NCI-H1417 treated with DMSO at 0.1 percent for 48 hours (cell line): ENCODE results near the gene MAGEB3.
"Not testable (repeated sequence)": the region's sequence is repeated elsewhere in the genome, so short reads cannot be mapped to it uniquely, and the experiment has no call there.

Experiments used
- DNase-seq: peaks from one replicate; lab custom pipeline; 2025; lab: John Stamatoyannopoulos, UW

MAGEB3 gene

DNA sequence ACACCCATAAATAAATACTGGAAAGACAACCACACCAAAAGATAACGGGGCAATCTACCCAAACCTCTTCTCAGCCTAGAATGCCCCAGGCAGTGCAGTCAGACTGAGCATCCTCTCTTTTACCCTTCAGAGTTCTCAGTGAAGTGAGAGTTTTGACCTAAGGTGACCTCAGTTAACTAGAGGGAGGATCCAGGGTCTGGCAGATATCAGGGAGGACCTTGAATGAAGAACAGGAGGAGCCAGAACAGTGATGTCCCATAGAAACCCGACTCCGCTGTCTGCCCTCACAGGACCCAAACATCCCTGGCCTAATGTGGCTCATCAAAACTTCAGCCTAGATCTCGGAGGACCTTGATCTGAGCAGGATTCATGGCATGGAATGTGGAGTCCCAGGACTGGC lies at the start of gene MAGEB3:
Gene MAGEB3 (plus strand): TSS at position 263 of the 400 bp plus-strand sequence. CDS start 5,268 bp downstream, outside the sequence.
- no peak for DNase-seq

GRCh38 chrX:30181353-30181752 lies 49.1 kb upstream of the MAGEB3 start:
- DNase-seq, result no peak

- no peak for DNase-seq
These were observed 46.9 kb upstream of the MAGEB3 start for GRCh38 chrX:30183554-30183953.

GRCh38 chrX:30190426-30190825 lies 40.0 kb upstream of the MAGEB3 start:
- no peak for DNase-seq

DNA sequence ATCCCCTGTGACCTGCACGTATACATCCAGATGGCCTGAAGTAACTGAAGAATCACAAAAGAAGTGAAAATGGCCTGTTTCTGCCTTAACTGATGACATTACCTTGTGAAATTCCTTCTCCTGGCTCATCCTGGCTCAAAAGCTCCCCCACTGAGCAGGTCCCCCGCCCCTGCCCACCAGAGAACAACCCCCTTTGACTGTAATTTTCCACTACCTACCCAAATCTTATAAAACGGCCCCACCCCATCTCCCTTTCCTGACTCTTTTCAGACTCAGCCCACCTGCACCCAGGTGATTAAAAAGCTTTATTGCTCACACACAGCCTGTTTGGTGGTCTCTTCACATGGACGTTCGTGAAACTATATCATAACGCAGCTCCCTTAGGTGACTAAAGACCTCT lies 36.5 kb upstream of the MAGEB3 start:
- DNase-seq, result not testable (repeated sequence)

GRCh38 chrX:30196322-30196721 lies 34.1 kb upstream of the MAGEB3 start:
- DNase-seq, result no peak

DNA sequence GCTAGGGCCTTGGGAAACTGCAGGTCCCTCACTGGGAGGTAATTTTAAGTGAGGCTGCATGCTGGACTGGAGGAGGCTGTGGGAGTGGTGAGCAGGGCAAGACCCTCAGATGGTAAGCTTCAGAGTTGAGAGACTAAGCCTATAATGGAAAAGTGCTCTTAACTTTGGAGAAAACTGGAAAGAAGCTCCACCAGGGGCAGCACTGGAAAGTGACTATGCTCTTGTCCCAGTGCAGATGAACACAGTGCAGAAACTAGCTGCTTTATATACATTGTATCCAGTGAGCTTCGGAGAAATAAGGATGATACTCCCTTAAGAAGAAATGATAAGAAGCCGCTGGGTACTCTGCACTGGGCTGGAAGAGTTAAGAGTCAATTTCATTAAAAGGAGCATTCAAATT lies 18.3 kb upstream of the MAGEB3 start:
- no peak for DNase-seq

- no peak for DNase-seq
These were observed 15.1 kb upstream of the MAGEB3 start, which contains the start of gene MAGEB2 for GRCh38 chrX:30215357-30215843. TSS of gene MAGEB2 (plus strand) at chrX:30215563. CDS start at chrX:30218581, 3,018 bp downstream.

DNA sequence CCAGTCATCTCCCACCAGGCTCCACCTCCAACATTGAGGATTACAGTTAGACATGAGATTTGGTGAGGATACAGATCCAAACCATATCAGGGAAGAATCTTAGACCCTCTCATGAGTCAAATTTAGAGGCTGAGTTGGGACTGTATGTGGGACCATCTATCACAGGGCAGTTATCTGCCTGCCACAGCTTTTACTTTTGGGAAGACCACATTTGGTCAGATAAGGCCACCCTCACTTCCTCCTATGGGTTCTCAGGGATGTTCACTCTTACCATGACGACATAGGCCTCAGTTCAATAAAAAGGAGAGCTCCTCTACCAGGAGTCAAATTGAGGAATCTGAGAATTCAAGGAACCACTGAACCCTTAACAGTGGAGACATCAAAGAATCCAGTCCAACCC lies 13.0 kb upstream of the MAGEB3 start:
- no peak for DNase-seq

GRCh38 chrX:30219372-30219771 lies 11.1 kb upstream of the MAGEB3 start:
- DNase-seq, result no peak

DNA sequence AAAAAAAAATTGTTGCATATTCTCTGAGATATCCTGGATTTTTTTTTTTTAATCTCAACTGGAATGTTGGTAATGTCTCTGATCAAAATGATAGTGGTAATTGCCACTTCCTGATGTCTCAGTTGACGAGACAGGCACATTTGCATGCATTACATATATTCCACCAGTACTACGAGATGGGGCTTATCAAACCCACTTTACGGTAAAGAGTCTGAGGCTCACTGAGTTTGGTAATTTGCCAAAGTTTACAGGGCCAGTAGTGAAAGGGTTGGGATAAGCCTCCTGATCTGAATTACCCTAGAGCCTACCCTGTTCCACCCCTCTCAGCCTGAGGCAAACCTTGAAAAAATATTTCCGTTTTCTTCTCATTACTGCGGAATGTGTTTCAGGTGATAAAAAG lies 9.8 kb upstream of the MAGEB3 start:
- DNase-seq, result no peak

- DNase-seq, result no peak
These were observed 5.9 kb upstream of the MAGEB3 start for GRCh38 chrX:30224536-30224935.

GRCh38 chrX:30228526-30228925 lies 1.9 kb upstream of the MAGEB3 start:
- DNase-seq, result no peak

GRCh38 chrX:30241724-30242415 lies 11.4 kb downstream of the MAGEB3 start, which contains the start of gene MAGEB4:
TSS of gene MAGEB4 (plus strand) at chrX:30242000. CDS start at chrX:30242136, 136 bp downstream.
- no peak for DNase-seq

DNA sequence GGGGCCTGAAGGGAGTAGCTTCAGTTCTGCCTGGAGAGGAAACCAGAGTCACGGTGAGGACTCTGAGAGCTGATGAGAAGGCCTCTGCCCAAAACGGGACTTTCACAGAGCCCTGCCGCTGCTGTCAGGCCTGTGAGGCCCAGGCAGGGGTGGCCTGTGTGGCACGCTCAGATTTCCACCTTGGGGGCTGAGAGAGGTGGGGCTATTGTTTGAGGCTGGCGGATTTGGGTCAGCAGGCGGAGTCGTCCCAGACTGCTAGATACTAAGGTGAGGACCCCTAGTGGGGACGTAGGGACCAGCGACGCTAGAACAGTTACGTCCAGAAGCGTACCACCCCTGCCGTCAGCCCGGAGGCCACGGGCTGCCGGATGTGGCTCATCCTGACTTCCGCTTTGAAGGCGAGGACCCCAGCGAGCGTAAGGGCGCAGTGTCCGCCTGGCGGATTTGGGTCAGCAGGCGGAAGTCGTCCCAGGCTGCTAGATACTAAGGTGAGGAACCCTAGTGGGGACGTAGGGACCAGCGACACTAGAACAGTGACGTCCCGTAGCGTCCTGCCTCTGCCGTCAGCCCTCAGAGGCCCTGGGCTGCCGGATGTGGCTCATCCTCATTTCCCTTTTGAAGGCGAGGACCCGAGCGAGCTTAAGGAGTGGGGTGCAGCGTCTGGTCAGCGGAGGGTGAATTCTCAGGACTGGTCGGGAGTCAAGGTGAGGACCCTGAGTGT lies 16.5 kb downstream of the MAGEB3 start, which contains the start of gene MAGEB1:
Gene MAGEB1 (plus strand): TSS at position 378 of the 721 bp plus-strand sequence. CDS start 3,348 bp downstream, outside the sequence.
- no peak for DNase-seq

GRCh38 chrX:30248854-30249253 lies 18.4 kb downstream of the MAGEB3 start:
- no peak for DNase-seq

- no peak for DNase-seq
These were observed 22.8 kb downstream of the MAGEB3 start for GRCh38 chrX:30253257-30253656.

GRCh38 chrX:30259927-30260326 lies 29.5 kb downstream of the MAGEB3 start:
- DNase-seq, result no peak

DNA sequence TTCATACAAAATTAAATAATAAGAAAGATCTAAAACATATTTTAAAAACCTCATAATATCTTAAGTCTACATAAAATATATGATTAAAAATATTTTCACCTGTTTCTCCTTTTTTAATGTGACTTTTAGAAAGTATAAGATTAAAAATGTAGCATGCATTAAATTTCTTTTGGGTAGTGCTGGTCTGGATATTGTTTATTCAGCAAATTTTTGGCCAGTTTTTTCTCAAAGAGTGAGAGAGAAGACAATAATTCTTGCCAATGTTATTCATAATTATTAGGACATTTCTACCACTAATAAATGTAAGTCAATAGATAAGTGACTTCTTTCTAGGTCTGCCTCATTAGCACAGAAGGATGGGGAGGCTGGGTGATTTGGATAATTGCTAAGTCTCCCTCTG lies 30.6 kb downstream of the MAGEB3 start:
- DNase-seq, result no peak

- no peak for DNase-seq
These were observed 32.3 kb downstream of the MAGEB3 start for GRCh38 chrX:30262763-30263162.

DNA sequence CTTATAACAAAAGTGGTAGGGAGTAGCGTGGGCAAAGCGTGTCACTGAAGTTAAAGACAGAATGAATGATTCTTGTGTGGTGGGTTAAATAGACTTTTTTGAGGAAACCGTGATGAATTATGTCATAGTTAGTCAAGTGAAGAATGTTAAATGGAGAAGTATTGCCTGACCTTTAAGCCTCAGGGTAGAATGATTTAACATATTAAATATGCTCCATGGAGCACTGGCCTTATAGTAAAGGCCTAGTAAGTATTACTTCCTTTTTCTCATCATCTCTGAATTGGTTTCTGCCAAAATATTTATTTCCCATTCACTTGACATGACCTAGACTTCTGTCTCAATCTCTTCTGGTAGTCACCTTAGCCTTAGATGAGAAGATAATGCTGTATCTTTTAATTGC lies 40.2 kb downstream of the MAGEB3 start:
- no peak for DNase-seq

DNA sequence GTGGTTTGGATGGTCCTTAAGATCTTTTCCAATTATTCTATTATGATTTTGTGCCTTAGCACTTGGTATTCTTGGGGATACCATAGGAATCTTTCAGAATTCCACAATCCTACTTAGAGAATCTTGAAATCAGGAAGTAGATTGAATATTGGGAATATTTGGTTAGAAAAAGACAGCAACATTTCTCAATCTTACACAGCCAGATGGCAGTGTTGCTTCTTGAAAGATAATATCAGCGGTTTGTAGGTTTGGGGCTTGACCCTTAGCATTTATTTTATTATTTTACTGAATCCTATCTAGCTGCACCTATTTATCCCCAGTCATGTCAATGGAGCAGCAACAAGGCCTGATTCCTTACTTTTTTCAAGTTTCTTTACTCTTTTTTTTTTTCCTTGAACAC lies 45.0 kb downstream of the MAGEB3 start:
- DNase-seq, result no peak

GRCh38 chrX:30278365-30278764 lies 47.9 kb downstream of the MAGEB3 start:
- no peak for DNase-seq
